ENCODE results near the gene ALDH16A1.
"Not testable (repeated sequence)": the region's sequence is repeated elsewhere in the genome, so short reads cannot be mapped to it uniquely, and the experiment has no call there.

The ALDH16A1 gene

DNA sequence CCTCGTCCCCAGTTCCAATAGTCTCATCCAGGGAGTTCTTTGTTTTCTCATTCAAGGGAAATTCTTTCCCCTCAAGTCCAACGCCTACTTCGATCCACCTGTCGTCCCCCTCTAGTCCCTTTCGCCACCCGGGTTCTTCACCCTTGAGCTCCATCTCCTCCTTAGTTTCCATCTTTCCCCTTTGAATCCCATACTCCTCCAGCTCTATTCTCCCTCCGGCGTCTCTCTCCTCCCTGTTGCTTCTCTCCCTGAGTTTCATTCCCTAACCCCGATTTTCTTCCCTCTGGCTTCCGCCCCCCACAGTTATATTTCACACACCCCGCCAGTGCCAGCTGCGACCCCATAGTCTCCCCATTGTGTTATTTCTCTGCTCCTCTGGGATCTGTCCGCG lies 11.1 kb upstream of the ALDH16A1 start:
- DNase-seq: no peak

DNA sequence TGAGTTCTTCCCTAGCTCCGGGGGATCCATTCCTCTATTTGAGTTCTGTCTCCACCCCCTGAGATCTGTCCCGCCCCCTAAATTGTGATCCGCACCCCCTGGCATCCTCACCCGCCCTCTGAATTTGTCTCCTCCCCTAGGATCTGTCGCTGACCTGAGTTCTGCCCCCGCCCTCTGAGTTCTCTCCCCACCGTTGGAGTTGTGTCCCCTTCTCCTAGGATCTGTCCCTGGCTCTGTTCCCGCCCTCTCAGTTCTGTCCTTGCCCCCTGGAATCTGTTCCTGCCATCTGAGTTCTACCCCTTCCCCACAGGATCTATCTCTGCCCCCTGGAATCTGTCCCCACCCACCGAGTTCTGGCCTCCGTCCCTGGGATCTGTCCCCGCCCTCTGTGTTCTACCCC lies 10.7 kb upstream of the ALDH16A1 start:
- DNase-seq: peak; percentile 37

DNA sequence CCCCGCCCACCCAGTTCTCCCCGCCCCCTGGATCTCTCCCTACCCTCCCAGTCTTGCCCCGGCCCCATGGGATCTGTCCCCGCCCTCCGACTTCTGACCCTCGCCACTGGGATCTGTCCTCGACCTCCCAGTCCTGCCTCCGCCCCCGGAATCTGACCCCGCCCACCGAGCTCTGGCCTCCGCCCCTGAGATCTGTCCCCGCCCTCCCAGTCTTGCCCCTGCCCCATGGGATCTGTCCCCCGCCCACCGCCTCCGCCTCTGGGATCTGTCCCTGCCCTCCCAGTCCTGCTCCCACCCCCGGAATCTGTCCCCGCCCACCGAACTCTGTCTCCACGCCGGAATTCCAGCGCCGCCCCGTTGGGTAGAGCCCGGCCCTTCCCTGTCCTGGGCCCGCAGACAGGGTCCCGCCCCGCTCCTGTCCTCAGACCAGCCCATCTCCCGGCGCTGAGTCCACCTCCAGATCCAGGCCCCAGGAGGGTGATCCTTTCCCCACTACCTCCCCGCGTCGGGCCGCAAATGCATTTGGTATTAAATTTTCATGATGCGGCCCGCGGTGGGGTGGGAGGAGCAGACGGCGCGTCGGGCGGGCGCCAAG lies 10.2 kb upstream of the ALDH16A1 start:
- DNase-seq: peak; percentile 80

DNA sequence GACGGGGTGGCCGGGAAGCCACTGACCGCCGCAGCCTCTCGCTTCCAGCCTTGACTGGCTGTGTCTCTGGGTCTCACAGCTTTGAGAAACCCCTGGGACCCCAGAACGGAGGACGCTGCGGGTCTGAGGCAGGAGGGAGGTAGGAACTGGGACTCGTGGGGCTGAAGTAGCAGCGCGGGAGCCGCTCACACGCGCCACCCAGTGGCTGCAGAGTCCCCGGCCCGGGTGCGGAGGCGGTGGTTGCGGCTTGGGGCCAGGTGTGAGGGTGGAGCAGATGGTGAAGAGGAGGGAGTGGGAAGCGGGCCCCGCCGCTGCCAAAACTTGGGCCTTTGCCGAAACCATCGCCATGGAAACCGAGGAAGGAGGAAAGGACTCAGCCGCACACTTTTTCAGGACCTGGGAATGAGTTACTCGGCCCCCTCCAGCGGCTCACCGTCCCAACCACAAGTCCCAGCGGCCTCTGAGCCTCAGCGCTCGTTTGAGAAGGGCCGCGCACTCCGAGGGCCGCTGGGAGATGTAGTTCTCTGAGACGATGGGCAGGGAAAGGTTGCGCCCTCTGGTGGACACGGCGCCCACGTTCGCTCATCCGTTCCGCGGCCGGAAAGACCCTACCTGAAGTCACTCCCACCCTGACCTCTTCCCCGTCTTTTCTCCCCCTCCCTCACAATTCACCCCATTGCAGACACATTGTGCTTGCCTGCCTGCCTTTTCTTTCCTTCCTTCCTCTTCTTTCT lies 9.5 kb upstream of the ALDH16A1 start:
- peak; percentile 98 for DNase-seq

DNA sequence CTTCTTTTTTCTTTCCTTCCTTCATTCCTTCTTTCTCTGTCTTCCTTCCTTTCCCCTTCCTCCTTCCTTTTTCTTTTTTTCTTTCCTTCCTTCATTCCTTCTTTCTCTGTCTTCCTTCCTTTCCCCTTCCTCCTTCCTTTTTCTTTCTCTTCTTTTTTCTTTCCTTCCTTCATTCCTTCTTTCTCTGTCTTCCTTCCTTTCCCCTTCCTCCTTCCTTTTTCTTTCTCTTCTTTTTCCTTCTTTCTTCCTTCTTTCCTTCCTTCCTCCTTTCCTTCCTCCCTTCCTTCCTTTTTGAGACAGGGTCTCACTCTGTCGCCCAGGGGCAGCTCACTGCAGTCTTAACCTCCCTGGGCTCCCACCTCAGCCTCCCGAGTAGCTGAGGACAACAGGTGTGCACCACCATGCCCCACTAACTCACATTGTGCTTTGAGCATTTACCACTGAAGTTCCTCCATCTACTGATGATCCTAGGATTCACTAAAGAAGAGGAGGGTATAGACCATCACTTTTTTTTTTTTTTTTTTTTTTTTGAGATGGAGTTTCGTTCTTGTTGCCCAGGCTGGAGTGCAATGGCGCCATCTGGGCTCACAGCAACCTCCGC lies 8.8 kb upstream of the ALDH16A1 start:
- DNase-seq: not testable (repeated sequence)

DNA sequence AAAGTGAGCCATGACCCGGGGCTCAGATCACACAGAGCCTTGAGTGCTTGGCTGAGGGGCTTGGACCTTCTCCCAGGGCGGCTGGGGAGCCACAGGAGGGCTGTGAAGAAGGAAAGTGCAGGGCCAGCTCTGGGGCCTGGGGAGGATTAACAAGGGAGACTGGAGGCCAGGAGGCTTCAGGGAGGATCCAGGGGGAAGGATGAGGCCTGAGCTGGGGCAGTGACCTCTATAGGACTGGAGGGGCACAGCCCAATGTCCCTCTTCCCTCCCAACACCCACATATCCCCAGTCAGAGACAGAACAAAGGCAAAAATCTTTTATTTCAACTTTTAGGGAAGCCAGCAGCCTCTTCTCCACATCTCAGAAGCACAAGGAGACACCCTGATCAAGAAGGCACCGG lies 7.0 kb upstream of the ALDH16A1 start:
- DNase-seq: no peak

DNA sequence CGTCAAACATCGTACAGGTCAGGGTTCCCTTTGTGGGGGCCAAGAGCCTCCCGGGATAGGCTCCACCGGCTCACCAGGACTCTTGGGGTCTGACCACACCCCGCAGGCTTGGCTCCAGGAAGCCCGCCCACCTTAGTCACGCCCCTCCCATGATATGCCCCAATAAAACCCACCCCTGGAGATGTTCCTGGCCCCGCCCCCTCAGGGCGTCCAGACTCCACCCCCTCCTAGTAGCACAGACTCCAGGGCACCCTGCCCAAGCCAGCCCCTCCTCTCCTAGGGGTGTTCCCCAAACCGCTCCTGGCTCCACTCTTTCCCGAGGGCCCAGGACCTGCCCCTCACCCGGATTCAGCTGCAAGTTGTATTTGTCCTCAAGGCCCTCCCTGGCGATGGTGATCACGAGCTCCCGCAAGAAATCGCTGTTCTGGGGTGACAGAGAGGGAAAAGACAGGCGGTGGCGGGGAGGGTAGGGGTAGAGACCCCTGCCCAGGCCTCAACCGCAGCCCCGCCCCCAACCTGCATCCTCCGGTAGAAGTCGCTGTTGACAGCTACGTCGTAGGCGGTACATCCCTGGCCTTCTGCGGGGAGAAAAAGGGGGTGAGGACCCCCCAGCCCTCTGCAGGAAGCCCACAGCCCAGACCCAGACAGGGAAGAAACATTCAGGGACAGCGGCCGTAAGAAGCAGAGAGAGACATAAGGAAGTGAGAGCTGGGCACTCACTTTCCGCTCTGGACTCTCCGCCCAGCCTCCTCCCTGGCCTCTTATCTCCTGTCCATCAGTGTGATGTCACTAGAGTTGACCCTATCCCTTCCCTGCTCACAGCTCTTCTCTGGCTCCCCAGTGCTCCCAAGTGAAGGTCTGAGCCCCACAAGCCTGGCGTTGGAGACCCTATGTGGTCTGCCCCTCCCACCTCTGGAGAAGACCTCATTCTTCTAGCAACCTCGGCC lies 5.3 kb upstream of the ALDH16A1 start:
- DNase-seq: no peak

DNA sequence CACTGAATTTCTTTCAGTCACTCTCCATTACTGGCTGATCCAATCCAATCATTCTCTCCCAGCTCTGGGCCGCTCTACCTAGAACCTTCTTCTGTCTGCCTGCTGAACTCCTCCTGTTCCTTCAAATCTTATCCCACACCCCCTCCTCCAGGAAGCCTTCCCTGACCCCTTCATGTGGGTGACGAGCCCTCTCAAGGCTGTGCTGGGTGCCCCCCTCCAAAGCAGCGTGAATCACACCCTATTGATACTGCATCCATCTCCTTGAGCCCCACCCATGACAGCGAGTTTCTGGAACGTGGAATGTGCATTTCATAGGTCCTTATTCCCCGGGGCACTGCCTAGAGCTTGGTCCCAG lies 4.6 kb upstream of the ALDH16A1 start:
- no peak for DNase-seq

DNA sequence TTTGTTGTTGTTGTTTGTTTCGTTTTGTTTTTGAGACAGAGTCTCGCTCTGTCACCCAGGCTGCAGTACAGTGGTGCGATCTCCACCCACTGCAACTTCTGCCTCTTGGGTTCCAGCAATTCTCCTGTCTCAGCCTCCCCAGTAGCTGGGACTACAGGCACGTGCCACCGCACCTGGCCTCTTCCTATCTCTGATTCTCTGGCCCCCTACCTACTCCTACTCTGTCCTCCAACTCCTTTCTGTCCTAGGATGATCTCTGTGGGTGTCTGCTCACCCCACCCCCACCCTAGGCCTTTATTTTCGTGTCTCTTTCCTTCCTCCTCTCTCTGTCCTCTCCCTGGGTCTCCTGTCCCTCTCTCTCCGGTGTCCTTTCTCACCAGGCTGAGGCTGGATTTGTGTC lies 2.6 kb upstream of the ALDH16A1 start:
- DNase-seq: no peak

DNA sequence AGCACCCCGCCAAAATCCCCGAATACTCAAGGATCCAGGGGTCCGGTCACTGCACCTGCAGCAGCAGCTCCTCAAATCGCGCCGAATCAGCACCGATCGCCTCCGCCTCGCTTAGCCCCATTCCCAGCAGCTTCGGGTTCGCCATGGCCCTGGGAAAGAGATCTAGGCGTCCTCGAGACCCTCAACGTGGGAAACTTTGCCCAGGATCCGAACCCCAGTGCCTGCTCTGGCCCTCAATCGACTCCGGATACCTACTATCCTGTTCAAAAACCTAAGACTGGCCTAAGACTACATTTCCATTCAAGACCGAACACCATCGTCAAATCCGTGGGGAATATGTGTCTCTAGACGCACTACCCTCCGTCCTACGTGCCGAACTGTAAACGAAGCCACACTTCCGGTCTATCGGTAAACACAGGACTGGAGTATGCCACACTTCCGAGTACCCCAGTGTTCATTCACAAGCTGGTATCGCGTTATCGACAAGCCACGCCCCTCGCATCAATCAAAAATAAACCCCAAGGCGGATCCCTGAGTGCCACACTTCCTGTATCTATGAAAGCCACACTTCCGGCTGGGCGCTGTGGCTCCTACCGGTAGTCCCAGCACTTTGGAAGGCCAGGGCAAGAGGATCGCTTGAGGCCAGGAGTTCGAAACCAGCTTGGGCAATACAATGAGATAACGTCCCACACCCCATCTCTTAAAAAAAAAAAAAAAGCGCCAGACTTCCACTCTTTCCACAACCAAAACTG lies 1.4 kb upstream of the ALDH16A1 start, which contains the start of gene PIH1D1:
PIH1D1 (minus strand) TSS at position 385 of the 752 bp plus-strand sequence; CDS start at position 145, 240 bp downstream.
- DNase-seq: peak; percentile 99

DNA sequence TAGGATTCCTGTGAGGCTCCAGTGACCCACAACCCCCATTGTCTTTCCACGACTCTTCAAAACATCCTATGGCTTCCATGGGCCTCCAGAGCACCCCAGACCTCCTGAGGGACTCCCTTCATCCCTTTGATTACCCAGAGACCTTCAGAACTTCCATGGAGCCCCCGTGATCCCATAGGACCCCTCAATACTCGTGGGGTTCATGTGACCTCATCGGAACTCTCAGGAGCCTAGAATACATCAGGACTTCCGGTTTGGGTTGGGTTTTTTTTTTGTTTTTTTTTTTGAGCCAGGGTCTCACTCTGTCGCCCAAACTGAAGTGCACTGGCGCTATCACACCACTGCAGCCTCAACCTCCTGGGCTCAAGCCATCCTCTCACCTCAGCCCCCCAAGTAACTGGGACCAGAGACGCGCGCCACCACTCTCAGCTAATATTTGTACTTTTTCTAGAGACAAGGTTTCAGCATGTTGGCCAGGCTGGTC lies 774 bp downstream of the ALDH16A1 start:
- no peak for DNase-seq

DNA sequence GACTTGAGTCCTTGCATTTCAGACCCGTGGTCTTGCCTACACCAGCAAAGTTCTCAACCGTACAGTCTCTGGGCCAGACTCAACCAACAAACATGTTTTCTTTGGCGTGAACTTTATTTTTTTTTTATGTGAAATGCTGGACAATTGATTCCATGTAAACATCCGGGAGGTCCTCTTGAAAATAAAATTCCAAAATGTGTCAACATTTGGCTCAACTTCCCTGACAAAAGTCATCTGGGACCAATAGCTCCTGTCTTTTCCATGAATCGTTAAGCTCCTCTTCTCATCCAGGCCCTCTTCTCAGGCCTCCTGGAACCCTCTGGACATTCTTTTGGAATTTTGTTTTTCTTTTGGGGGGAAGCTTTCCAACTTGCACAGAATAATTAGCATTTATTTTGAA lies 2.7 kb downstream of the ALDH16A1 start:
- no peak for DNase-seq

DNA sequence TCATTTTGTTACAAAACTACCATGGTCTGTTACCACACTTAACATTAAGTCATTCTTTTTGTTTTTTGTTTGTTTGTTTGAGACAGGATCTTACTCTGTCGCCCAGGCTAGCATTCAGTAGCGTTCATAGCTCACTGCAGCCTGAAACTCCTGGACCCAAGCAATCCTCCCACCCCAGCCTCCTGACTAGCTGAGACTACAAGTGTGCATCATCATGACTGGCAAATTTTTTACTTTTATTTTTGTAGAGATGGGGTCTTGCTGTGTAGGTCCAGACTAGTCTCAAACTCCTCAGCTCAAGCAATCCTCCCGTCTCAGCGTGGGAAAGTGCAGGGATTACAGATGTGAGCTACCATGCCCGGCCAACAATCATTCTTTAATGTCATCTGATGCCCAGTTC lies 3.3 kb downstream of the ALDH16A1 start:
- DNase-seq: no peak

DNA sequence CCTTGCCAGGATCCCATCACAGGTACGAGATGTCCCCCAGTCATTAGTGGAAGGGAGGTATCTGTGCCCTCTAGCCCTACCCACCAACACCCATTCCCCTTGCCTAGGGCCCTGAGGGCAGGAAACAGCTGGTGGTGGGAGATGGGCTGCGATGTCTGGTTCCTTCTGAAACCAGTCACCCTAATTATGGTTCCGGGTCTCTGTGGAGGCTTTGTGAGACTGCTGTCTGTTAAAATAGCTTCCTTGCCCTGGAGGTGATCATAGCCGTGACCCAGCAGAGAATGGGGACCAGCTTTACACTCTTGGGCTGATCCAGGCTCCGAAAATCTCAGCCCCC lies 5.5 kb downstream of the ALDH16A1 start:
- DNase-seq: no peak

DNA sequence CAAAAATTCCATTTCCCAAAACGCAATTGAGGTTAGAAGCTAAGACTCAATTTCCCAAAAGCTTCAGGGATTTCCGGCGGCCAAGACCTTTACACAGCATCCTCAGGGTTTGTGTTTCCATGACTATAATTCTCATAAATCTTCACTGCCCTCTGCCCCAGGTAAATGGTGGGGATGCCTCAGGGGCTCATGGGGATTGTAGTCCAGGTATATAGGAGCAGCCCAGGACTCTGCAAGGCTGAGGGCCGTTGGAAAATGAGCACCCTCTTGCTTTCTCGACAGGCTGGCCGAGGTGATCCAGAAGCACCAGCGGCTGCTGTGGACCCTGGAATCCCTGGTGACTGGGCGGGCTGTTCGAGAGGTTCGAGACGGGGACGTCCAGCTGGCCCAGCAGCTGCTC lies 6.4 kb downstream of the ALDH16A1 start:
- DNase-seq: no peak

DNA sequence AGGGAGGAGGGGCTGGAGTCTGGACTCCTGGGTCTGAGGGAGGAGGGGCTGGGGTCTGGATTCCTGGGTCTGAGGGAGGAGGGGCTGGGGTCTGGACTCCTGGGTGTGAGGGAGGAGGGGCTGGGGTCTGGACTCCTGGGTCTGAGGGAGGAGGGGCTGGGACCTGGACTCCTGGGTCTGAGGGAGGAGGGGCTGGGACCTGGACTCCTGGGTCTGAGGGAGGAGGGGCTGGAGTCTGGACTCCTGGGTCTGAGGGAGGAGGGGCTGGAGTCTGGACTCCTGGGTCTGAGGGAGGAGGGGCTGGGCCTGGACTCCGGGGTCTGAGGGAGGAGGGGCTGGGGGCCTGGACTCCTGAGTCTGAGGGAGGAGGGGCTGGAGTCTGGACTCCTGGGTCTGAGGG lies 8.1 kb downstream of the ALDH16A1 start:
- DNase-seq: not testable (repeated sequence)

DNA sequence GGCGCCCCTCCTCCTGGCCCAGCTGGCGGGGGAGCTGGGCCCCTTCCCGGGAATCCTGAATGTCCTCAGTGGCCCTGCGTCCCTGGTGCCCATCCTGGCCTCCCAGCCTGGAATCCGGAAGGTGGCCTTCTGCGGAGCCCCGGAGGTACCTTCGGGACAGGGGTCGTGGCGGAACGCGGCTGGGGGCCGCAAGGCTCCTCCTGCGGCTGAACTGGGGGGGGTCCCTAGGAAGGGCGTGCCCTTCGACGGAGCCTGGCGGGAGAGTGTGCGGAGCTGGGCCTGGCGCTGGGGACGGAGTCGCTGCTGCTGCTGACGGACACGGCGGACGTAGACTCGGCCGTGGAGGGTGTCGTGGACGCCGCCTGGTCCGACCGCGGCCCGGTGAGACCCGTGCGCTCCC lies 8.6 kb downstream of the ALDH16A1 start:
- DNase-seq: no peak

DNA sequence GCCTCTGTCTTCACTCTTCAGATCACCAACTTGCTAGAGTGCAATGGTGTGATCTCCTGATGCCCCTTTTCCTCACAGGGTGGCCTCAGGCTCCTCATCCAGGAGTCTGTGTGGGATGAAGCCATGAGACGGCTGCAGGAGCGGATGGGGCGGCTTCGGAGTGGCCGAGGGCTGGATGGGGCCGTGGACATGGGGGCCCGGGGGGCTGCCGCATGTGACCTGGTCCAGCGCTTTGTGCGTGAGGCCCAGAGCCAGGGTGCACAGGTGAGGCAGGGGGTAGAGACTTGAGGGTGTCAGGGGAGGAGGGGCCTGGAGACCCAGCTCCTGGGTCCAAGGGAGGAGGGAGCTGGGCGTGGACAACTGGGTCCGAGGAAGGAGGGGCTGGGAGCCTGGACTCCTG lies 9.5 kb downstream of the ALDH16A1 start:
- no peak for DNase-seq

DNA sequence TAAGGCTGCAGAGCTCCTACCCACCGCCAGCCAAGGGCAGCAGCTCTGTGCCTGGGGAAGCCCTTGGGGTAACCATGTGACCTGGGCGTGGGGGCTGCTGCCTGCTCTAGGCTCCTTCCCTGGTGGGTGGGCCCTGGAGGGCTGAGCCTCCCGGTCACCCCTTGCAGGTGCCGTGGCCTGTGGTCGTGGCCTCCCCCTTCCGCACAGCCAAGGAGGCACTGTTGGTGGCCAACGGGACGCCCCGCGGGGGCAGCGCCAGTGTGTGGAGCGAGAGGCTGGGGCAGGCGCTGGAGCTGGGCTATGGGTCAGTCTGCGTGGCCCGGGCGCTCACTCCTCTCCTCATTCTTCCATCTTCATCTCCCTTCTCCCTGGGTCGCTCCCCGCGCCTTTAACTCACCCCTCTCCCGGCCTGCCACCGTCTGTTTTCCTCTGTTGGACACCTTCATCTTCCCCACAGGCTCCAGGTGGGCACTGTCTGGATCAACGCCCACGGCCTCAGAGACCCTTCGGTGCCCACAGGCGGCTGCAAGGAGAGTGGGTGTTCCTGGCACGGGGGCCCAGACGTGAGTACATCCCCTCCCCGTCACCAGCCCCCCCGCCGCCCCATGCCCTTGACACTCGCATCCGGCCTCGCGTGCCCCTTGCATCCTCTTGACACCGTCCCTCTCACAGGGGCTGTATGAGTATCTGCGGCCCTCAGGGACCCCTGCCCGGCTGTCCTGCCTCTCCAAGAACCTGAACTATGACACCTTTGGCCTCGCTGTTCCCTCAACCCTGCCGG lies 11.1 kb downstream of the ALDH16A1 start:
- no peak for DNase-seq

DNA sequence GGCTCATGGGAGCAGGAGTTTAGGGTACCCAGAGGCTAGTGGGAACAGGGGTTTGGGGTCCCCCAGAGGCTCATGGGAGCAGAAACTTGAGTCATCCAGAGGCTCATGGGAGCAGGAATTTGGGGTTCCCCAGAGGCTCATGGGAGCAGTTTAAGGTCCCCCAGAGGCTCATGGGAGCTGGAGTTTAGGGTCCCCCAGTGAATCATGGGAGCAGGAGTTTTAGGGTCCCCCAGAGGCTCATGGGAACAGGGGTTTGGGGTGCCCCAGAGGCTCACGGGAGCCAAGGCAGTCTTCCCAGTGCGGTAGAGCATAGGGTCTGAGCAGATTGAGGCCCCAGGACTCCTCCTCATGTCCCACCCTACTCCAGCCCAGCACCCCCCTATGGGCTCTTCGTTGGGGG lies 12.3 kb downstream of the ALDH16A1 start:
- no peak for DNase-seq

DNA sequence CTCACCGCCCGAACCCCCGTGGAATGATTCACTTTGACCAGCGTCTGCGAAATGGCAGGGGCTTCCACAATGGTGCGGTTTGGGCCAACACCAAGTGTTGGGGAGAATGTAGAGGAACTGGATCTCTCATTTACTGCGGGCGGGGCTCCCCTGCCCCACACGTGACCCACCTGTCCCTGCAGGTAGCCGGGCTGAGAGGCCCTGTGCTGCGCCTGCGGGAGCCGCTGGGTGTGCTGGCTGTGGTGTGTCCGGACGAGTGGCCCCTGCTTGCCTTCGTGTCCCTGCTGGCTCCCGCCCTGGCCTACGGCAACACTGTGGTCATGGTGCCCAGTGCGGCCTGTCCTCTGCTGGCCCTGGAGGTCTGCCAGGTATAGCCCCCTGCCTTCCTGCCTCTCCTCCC lies 15.2 kb downstream of the ALDH16A1 start:
- no peak for DNase-seq
